IMR-90 (cell line): ENCODE data around the gene SH3TC1. TPM values are rescaled to one million over a fixed set of nuclear protein-coding genes. Genes with fewer than 3 reads are reported as not detected.

Source experiments
- ATAC-seq: fragments of 200-7000 bp; cut with Tn5 transposase; 2 replicates; pipeline ENCODE4 v1.9.1; 2020; ENCODE audit warnings: low read depth, mild to moderate bottlenecking, moderate library complexity
- BruUV-seq: library from RNA; stranded (reverse); fragments of 400-500 nt; replicated peaks from 2 replicates; lab custom pipeline; 2021; lab: Mats Ljungman, UMichigan
- CTCF ChIA-PET: fragments of 300-600 bp; formaldehyde crosslinking; extraction: SDS; loops from one replicate; lab custom pipeline; 2021; ENCODE audit warnings: antibody characterized with exemption; lab: Yijun Ruan, JAX
- POLR2A ChIA-PET: fragments of 300-600 bp; sonication (Branson Sonifier 250); formaldehyde crosslinking; loops from one replicate; lab custom pipeline; 2022; ENCODE audit warnings: antibody characterized with exemption; ENCODE audit not compliant: unreplicated experiment; lab: Charles Lee
- DNase-seq: peaks from one replicate; pipeline ENCODE4 v3.0.0; 2013
- H2AFZ ChIP-seq: replicated peaks from 2 replicates; pipeline ENCODE3; 2013; ENCODE audit warnings: low read length, mild to moderate bottlenecking; ENCODE audit not compliant: poor library complexity
- H2AK5ac ChIP-seq: 2 replicates; pipeline ENCODE4 v1.6.1; 2013; ENCODE audit warnings: low read depth, low read length, inconsistent platforms
- H2AK9ac ChIP-seq: replicated peaks from 2 replicates; pipeline ENCODE3; 2013; ENCODE audit warnings: mild to moderate bottlenecking, low read depth, low read length, moderate library complexity; ENCODE audit not compliant: poor library complexity
- H2BK120ac ChIP-seq: 2 replicates; pipeline ENCODE4 v1.6.1; 2013; ENCODE audit warnings: low read depth, low read length, inconsistent platforms
- H2BK15ac ChIP-seq: 3 replicates; pipeline ENCODE4 v1.6.1; 2013; ENCODE audit warnings: low read depth, low read length, inconsistent platforms
- H2BK20ac ChIP-seq: 2 replicates; pipeline ENCODE4 v1.6.1; 2013; ENCODE audit warnings: low read depth, mild to moderate bottlenecking, inconsistent platforms, low read length, moderate library complexity
- H2BK5ac ChIP-seq: 2 replicates; pipeline ENCODE4 v1.6.1; 2013; ENCODE audit warnings: mild to moderate bottlenecking, low read depth, low read length, inconsistent platforms; ENCODE audit not compliant: poor library complexity, severe bottlenecking
- H3K14ac ChIP-seq: replicated peaks from 2 replicates; pipeline ENCODE4 v1.6.1; 2013; ENCODE audit warnings: low read depth, low read length, inconsistent platforms
- H3K18ac ChIP-seq: 2 replicates; pipeline ENCODE4 v1.6.1; 2013; ENCODE audit warnings: low read depth, low read length, control low read depth
- H3K23ac ChIP-seq: 2 replicates; pipeline ENCODE4 v1.6.1; 2013; ENCODE audit warnings: low read depth, low read length, inconsistent platforms
- H3K27ac ChIP-seq: 2 replicates; pipeline ENCODE4 v1.5.1; 2013; ENCODE audit warnings: mild to moderate bottlenecking, control low read depth, low read length; ENCODE audit not compliant: insufficient read depth
- H3K27me3 ChIP-seq: 2 replicates; pipeline ENCODE4 v1.6.1; 2013; ENCODE audit warnings: low read length; ENCODE audit not compliant: control insufficient read depth, insufficient read depth
- H3K36me3 ChIP-seq: 2 replicates; pipeline ENCODE4 v1.6.1; 2013; ENCODE audit warnings: low read length, mixed read lengths; ENCODE audit not compliant: control insufficient read depth, insufficient read depth
- H3K4ac ChIP-seq: 2 replicates; pipeline ENCODE4 v1.6.1; 2013; ENCODE audit warnings: low read depth, low read length, inconsistent platforms
- H3K4me1 ChIP-seq: 2 replicates; pipeline ENCODE4 v1.6.1; 2013; ENCODE audit warnings: low read length, mixed read lengths; ENCODE audit not compliant: control insufficient read depth, insufficient read depth
- H3K4me2 ChIP-seq: 2 replicates; pipeline ENCODE4 v1.6.1; 2013; ENCODE audit warnings: low read depth, mild to moderate bottlenecking, control low read depth, low read length, moderate library complexity
- H3K4me3 ChIP-seq: 2 replicates; pipeline ENCODE4 v1.5.1; 2013; ENCODE audit warnings: low read depth, mild to moderate bottlenecking, control low read depth, low read length, moderate library complexity; ENCODE audit not compliant: insufficient read depth
- H3K56ac ChIP-seq: 2 replicates; pipeline ENCODE4 v1.6.1; 2013; ENCODE audit warnings: low read length, inconsistent platforms; ENCODE audit not compliant: insufficient read depth; ENCODE audit errors: extremely low read depth
- H3K79me1 ChIP-seq, 2 experiments: 2 replicates each; pipeline ENCODE4 v1.6.1; 2013; ENCODE audit warnings: low read length in 2 of 2, inconsistent platforms in 1 of 2, low read depth in 1 of 2
- H3K9ac ChIP-seq: 2 replicates; pipeline ENCODE4 v1.6.1; 2013; ENCODE audit warnings: low read depth, low read length, control low read depth
- H3K9me1 ChIP-seq: 2 replicates; pipeline ENCODE4 v1.6.1; 2013; ENCODE audit warnings: low read length, inconsistent platforms; ENCODE audit not compliant: insufficient read depth
- H3K9me3 ChIP-seq: 2 replicates; pipeline ENCODE4 v1.6.1; 2013; ENCODE audit warnings: low read length; ENCODE audit not compliant: control insufficient read depth, insufficient read depth
- H4K20me1 ChIP-seq: 2 replicates; pipeline ENCODE4 v1.6.1; 2013; ENCODE audit warnings: low read length, inconsistent platforms; ENCODE audit not compliant: insufficient read depth
- H4K5ac ChIP-seq: 2 replicates; pipeline ENCODE4 v1.6.1; 2013; ENCODE audit warnings: mild to moderate bottlenecking, low read depth, low read length, control low read depth
- H4K8ac ChIP-seq, 2 experiments: 2 replicates each; pipeline ENCODE4 v1.6.1; 2013; ENCODE audit warnings: low read depth in 2 of 2, low read length in 2 of 2, control low read depth in 1 of 2, inconsistent platforms in 1 of 2
- H4K91ac ChIP-seq: 2 replicates; pipeline ENCODE4 v1.6.1; 2013; ENCODE audit warnings: low read depth, low read length, inconsistent platforms; ENCODE audit not compliant: insufficient read depth
- CHD1 ChIP-seq: IDR thresholded peaks from 2 replicates; pipeline ENCODE4 v1.6.1; 2012; ENCODE audit warnings: low read depth, low read length, improper control_type of control experiment
- FOS ChIP-seq: fragments of 150-350 bp; IDR thresholded peaks from 2 replicates; pipeline ENCODE4 v1.6.1; 2016; ENCODE audit warnings: low read depth, low read length
- MAZ ChIP-seq: IDR thresholded peaks from 2 replicates; pipeline ENCODE4 v1.6.1; 2012; ENCODE audit warnings: low read depth, mild to moderate bottlenecking, low read length, improper control_type of control experiment, moderate library complexity, borderline replicate concordance
- NFE2L2 ChIP-seq: fragments of 150-350 bp; IDR thresholded peaks from 2 replicates; pipeline ENCODE4 v1.6.1; 2016; ENCODE audit warnings: low read depth, mild to moderate bottlenecking, low read length
- SMC3 ChIP-seq: fragments of 150-350 bp; IDR thresholded peaks from 2 replicates; pipeline ENCODE4 v1.6.1; 2016; ENCODE audit warnings: low read depth, mild to moderate bottlenecking, antibody characterized with exemption, low read length, moderate library complexity
- WGBS, 2 experiments: methylation state at CpG; one replicate each; pipeline versions ENCODE4 v1.1.5 to v1.1.7; 2013; ENCODE audit warnings: missing lambda C conversion rate in 2 of 2; ENCODE audit not compliant: insufficient read length in 1 of 2; ENCODE audit errors: extremely low coverage in 2 of 2; 5-methylcytosine and 5-hydroxymethylcytosine counted together
- dilution Hi-C: fragments of 300-500 bp; cut with HindIII; formaldehyde crosslinking; loops from one replicate; pipeline ENCODE4 v1.14.3; 2018; ENCODE audit warnings: low sequenced_read_pairs; ENCODE audit not compliant: unreplicated experiment
- in situ Hi-C: fragments of 300-500 bp; cut with MboI; formaldehyde crosslinking; loops from 3 replicates; pipeline ENCODE4 v1.14.3; 2019; ENCODE audit warnings: low sequenced_read_pairs, inconsistent platforms, mixed read lengths
- intact Hi-C: fragments of 100-400 bp; cut with micrococcal nuclease; formaldehyde crosslinking; loops from 2 replicates; pipeline ENCODE4 v1.10.0; 2022
- polyA plus RNA-seq, 3 experiments: library from polyadenylated mRNA; depleted of rRNA; stranded (reverse); fragments of >200 nt; gene quantifications; 2 replicates each; pipeline ENCODE4 v1.2.3, GENCODE V29; 2012; ENCODE audit warnings: low replicate concordance in 1 of 3
- total RNA-seq: library from RNA; depleted of rRNA; stranded (reverse); fragments of >200 nt; gene quantifications from 2 replicates; pipeline ENCODE4 v1.2.3, GENCODE V29; 2012
- TF ChIP-seq, protein P1 (sequence below): conservative IDR thresholded peaks from 2 replicates; pipeline ENCODE4 v1.5.1; 2012; ENCODE audit warnings: mild to moderate bottlenecking, low read depth, low read length, improper control_type of control experiment

SH3TC1 gene
- total and polyA plus RNA-seq, 2 of the 4 experiments (the other 2 are of a cell fraction) = 1.6 to 2.2 TPM

DNA sequence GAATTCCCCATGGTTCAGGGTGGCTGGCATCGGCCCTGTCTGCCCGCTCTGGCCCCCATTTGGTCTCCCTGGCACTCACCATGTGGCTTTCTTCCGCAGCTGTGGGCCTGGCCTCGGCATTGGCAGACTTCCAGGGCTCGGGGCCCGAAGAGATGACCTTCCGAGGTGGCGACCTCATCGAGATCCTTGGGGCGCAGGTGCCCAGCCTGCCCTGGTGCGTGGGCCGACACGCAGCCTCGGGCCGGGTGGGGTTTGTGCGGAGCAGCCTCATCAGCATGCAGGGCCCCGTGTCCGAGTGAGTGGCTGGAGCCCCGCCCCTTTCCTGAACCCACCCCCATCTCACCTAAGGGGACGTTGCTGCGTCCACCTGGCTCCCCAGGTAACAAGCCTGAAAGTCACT, 20.1 kb downstream of the SH3TC1 start:
- H4K8ac ChIP-seq = no peak overlapping the region
- H2AK9ac ChIP-seq = no peak overlapping the region
- TF ChIP-seq NFE2L2 (no peak), CHD1 (no peak), SMC3 (no peak), MAZ (no peak), FOS (no peak)
- TF ChIP-seq, protein P1, sequence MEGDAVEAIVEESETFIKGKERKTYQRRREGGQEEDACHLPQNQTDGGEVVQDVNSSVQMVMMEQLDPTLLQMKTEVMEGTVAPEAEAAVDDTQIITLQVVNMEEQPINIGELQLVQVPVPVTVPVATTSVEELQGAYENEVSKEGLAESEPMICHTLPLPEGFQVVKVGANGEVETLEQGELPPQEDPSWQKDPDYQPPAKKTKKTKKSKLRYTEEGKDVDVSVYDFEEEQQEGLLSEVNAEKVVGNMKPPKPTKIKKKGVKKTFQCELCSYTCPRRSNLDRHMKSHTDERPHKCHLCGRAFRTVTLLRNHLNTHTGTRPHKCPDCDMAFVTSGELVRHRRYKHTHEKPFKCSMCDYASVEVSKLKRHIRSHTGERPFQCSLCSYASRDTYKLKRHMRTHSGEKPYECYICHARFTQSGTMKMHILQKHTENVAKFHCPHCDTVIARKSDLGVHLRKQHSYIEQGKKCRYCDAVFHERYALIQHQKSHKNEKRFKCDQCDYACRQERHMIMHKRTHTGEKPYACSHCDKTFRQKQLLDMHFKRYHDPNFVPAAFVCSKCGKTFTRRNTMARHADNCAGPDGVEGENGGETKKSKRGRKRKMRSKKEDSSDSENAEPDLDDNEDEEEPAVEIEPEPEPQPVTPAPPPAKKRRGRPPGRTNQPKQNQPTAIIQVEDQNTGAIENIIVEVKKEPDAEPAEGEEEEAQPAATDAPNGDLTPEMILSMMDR = no peak
- no peak overlapping the region for H2AK5ac ChIP-seq
- dilution Hi-C loops (no loop called here), intact Hi-C loops (loop anchor here (5.0 kb wide), 1 partner anchor 42 kb away; no protein-coding TSS in a partner anchor), in situ Hi-C loops (loop anchor here (25.0 kb wide), 1 partner anchor 393 kb away; no protein-coding TSS in a partner anchor)
- no peak overlapping the region for H2AFZ ChIP-seq
- H3K27ac ChIP-seq = no peak overlapping the region
- no peak overlapping the region for H4K91ac ChIP-seq
- peaks cover 5% of the 10 kb centered on the region; the same call in 1 of the 2 replicates for H3K27me3 ChIP-seq
- no peak overlapping the region for H2BK20ac ChIP-seq
- H3K9me1 ChIP-seq = peaks cover 5% of the 10 kb centered on the region
- no peak overlapping the region for H3K9ac ChIP-seq
- WGBS, 2 experiments = 77% methylated on average over 18 of the region's 21 CpGs; no CpG with 5 or more reads in 1 of the 2 experiments
- DNase-seq = no peak
- ChIA-PET POLR2A (no interaction called here), CTCF (no interaction called here)
- H2BK5ac ChIP-seq = no peak overlapping the region
- no peaks in the 10 kb centered on the region for H3K9me3 ChIP-seq
- no peak for ATAC-seq
- H3K4me1 ChIP-seq = peaks cover 3% of the 10 kb centered on the region; the same call in 1 of the 2 replicates
- no peak overlapping the region for H2BK15ac ChIP-seq
- no peak overlapping the region for H3K14ac ChIP-seq
- BruUV-seq = no TSS peak
- H2BK120ac ChIP-seq = no peak overlapping the region
- no peaks in the 10 kb centered on the region for H3K79me1 ChIP-seq
- H3K23ac ChIP-seq = no peak overlapping the region
- no peak overlapping the region for H3K4me2 ChIP-seq
- H3K36me3 ChIP-seq = no peaks in the 10 kb centered on the region
- H3K18ac ChIP-seq = no peak overlapping the region
- no peak overlapping the region for H3K4me3 ChIP-seq
- H3K4ac ChIP-seq = no peak overlapping the region
- H4K20me1 ChIP-seq = peaks cover 8% of the 10 kb centered on the region; the same call in 1 of the 2 replicates
- H3K56ac ChIP-seq = no peak overlapping the region
- H4K5ac ChIP-seq = no peak overlapping the region
